Transverse colon (tissue), 4 donors: ENCODE data around the gene PIGC.

Source experiments
- CTCF ChIP-seq, 5 experiments: fragments of 200-600 bp in 3 of 5; fragments of 450-650 bp in 2 of 5; sonication (generic) in 3 of 5; IDR thresholded peaks; 1 replicate in 2 of 5; 2 replicates in 3 of 5; pipeline ENCODE4 v1.5.1; 2016 to 2017; ENCODE audit warnings: antibody characterized with exemption in 5 of 5, inconsistent platforms in 3 of 5, mild to moderate bottlenecking in 2 of 5, moderate library complexity in 1 of 5
- EP300 ChIP-seq: sonication (generic); formaldehyde crosslinking; IDR thresholded peaks from one replicate; pipeline ENCODE4 v1.6.1; 2017; ENCODE audit warnings: antibody characterized with exemption, low read depth
- POLR2A ChIP-seq: fragments of 450-650 bp; IDR thresholded peaks from one replicate; pipeline ENCODE4 v1.6.1; 2016; ENCODE audit warnings: antibody characterized with exemption, mild to moderate bottlenecking, moderate library complexity
- POLR2AphosphoS5 ChIP-seq, 3 donors: sonication (generic); formaldehyde crosslinking; IDR thresholded peaks; one replicate each; pipeline ENCODE4 v1.6.1; 2016; ENCODE audit warnings: antibody characterized with exemption in 3 of 3

GRCh38 chr1:172486805-172487454 is 43.1 kb upstream of the PIGC start:
- TF ChIP-seq CTCF (IDR thresholded peaks at IDR 0.05) (no peak), EP300 (no peak), POLR2A (no peak), POLR2AphosphoS5 (IDR thresholded peaks at IDR 0.05) (no peak)
